GM19463 (cell line): ENCODE results near the gene NRXN3.

ENCODE experiments used
- ATAC-seq: cut with Tn5 transposase; IDR thresholded peaks from one replicate; pipeline ENCODE4 v1.9.1; 2021; ENCODE audit warnings: mild to moderate bottlenecking, moderate library complexity; ENCODE audit not compliant: unreplicated experiment

Gene NRXN3

GRCh38 chr14:79483477-79484388, 1313.6 kb downstream of the NRXN3 start:
- ATAC-seq, result no peak

- no peak for ATAC-seq
Observed at GRCh38 chr14:79487632-79488031, 1317.5 kb downstream of the NRXN3 start.

- no peak for ATAC-seq
Observed at GRCh38 chr14:79491161-79491560, 1321.0 kb downstream of the NRXN3 start.

GRCh38 chr14:79493081-79493645, 1323.0 kb downstream of the NRXN3 start:
- no peak for ATAC-seq

GRCh38 chr14:79496701-79497100, 1326.5 kb downstream of the NRXN3 start:
- ATAC-seq, result no peak

GRCh38 chr14:79500489-79500888, 1330.3 kb downstream of the NRXN3 start:
- no peak for ATAC-seq

- no peak for ATAC-seq
Observed at GRCh38 chr14:79502136-79502750, 1332.1 kb downstream of the NRXN3 start.

GRCh38 chr14:79502751-79503148, 1332.6 kb downstream of the NRXN3 start:
- ATAC-seq, result no peak

GRCh38 chr14:79510659-79511058, 1340.5 kb downstream of the NRXN3 start:
- no peak for ATAC-seq

GRCh38 chr14:79511146-79511545, 1341.0 kb downstream of the NRXN3 start:
- ATAC-seq, result no peak

- ATAC-seq, result no peak
Observed at GRCh38 chr14:79513446-79513845, 1343.3 kb downstream of the NRXN3 start.

- ATAC-seq, result no peak
Observed at GRCh38 chr14:79514700-79515099, 1344.5 kb downstream of the NRXN3 start.

GRCh38 chr14:79515158-79515557, 1345.0 kb downstream of the NRXN3 start:
- ATAC-seq, result no peak

GRCh38 chr14:79516009-79516408, 1345.8 kb downstream of the NRXN3 start:
- ATAC-seq, result no peak

GRCh38 chr14:79525416-79525815, 1355.2 kb downstream of the NRXN3 start:
- no peak for ATAC-seq

GRCh38 chr14:79528828-79529416, 1358.7 kb downstream of the NRXN3 start:
- no peak for ATAC-seq

GRCh38 chr14:79530555-79530954, 1360.4 kb downstream of the NRXN3 start:
- no peak for ATAC-seq

- no peak for ATAC-seq
Observed at GRCh38 chr14:79534703-79535353, 1364.7 kb downstream of the NRXN3 start.

- ATAC-seq, result no peak
Observed at GRCh38 chr14:79540394-79540793, 1370.2 kb downstream of the NRXN3 start.

- no peak for ATAC-seq
Observed at GRCh38 chr14:79542121-79542520, 1371.9 kb downstream of the NRXN3 start.

GRCh38 chr14:79543348-79543747, 1373.2 kb downstream of the NRXN3 start:
- no peak for ATAC-seq
